ENCODE data around the gene LAMC2.

LAMC2 gene

GRCh38 chr1:183165456-183165855, 20.6 kb upstream of the LAMC2 start:
- no peak overlapping the region for H3K4me3 ChIP-seq (ENCODE audit: low read depth, low read length)
- no peak for DNase-seq (ENCODE audit: low read depth)
- no peak for TF ChIP-seq CTCF (IDR thresholded peaks at IDR 0.05; ENCODE audit: control insufficient read depth, extremely low read depth, insufficient read depth)

GRCh38 chr1:183166454-183166853, 19.6 kb upstream of the LAMC2 start:
- TF ChIP-seq CTCF (IDR thresholded peaks at IDR 0.05; ENCODE audit: control insufficient read depth, extremely low read depth, insufficient read depth) = no peak
- no peak for DNase-seq (ENCODE audit: low read depth)
- no peak overlapping the region for H3K4me3 ChIP-seq (ENCODE audit: low read depth, low read length)

- no peak for DNase-seq (ENCODE audit: low read depth)
- TF ChIP-seq CTCF (IDR thresholded peaks at IDR 0.05; ENCODE audit: control insufficient read depth, extremely low read depth, insufficient read depth) = no peak
- H3K4me3 ChIP-seq (ENCODE audit: low read depth, low read length) = no peak overlapping the region
These were observed 18.4 kb upstream of the LAMC2 start for GRCh38 chr1:183167676-183168075.

- H3K4me3 ChIP-seq (ENCODE audit: low read depth, low read length) = no peak overlapping the region
- no peak for DNase-seq (ENCODE audit: low read depth)
- no peak for TF ChIP-seq CTCF (IDR thresholded peaks at IDR 0.05; ENCODE audit: control insufficient read depth, extremely low read depth, insufficient read depth)
These were observed 17.8 kb upstream of the LAMC2 start for GRCh38 chr1:183168308-183168707.

GRCh38 chr1:183173828-183174227, 12.2 kb upstream of the LAMC2 start:
- no peak for DNase-seq (ENCODE audit: low read depth)
- no peak for TF ChIP-seq CTCF (IDR thresholded peaks at IDR 0.05; ENCODE audit: control insufficient read depth, extremely low read depth, insufficient read depth)
- H3K4me3 ChIP-seq (ENCODE audit: low read depth, low read length) = no peak overlapping the region

- TF ChIP-seq CTCF (IDR thresholded peaks at IDR 0.05; ENCODE audit: control insufficient read depth, extremely low read depth, insufficient read depth) = no peak
- no peak for DNase-seq (ENCODE audit: low read depth)
- no peak overlapping the region for H3K4me3 ChIP-seq (ENCODE audit: low read depth, low read length)
These were observed 10.4 kb upstream of the LAMC2 start for GRCh38 chr1:183175631-183176030.

- no peak for DNase-seq (ENCODE audit: low read depth)
- TF ChIP-seq CTCF (IDR thresholded peaks at IDR 0.05; ENCODE audit: control insufficient read depth, extremely low read depth, insufficient read depth) = no peak
- no peak overlapping the region for H3K4me3 ChIP-seq (ENCODE audit: low read depth, low read length)
These were observed 7.5 kb upstream of the LAMC2 start for GRCh38 chr1:183178545-183178944.
